ENCODE results near the gene PWWP2B.

GRCh38 chr10:132400547-132401151 lies 3.6 kb downstream of the PWWP2B start:
- no peak for TF ChIP-seq CTCF (IDR thresholded peaks at IDR 0.05)
- no peak for TF ChIP-seq POLR2A (IDR thresholded peaks at IDR 0.05)
